ENCODE data around the gene CASR.
"Not testable (repeated sequence)": the region's sequence is repeated elsewhere in the genome, so short reads cannot be mapped to it uniquely, and the experiment has no call there.

The CASR gene

DNA sequence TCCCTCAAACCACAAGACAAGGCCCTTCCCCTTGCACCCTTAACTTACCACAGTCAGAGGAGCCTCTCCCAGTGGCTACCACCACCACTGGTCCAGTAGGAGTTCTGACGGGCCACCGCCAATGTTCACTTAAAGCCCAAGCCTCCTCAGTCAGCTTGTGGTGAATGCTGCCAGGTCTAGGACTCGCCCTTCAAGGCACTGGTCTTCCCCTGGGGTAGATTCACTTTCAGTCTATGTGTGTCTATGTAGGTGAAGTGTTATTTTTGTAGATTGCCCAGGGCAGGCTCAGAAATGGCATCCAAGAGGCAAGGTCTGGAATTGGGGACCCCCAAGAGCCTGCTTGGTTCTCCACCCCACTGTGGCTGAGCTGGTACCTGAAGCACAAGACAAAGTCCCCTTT, 15.4 kb upstream of the CASR start:
- Mint-ChIP-seq H3K4me3 (no peak overlapping the region), H3K27ac (no peak overlapping the region), H3K36me3 (ENCODE audit: low read depth) (no peaks in the 10 kb centered on the region), H3K9me3 (peaks cover 20% of the 10 kb centered on the region), H3K27me3 (ENCODE audit: low read depth) (peaks cover 6% of the 10 kb centered on the region), H3K4me1 (no peaks in the 10 kb centered on the region)
- TF ChIP-seq, protein P1, sequence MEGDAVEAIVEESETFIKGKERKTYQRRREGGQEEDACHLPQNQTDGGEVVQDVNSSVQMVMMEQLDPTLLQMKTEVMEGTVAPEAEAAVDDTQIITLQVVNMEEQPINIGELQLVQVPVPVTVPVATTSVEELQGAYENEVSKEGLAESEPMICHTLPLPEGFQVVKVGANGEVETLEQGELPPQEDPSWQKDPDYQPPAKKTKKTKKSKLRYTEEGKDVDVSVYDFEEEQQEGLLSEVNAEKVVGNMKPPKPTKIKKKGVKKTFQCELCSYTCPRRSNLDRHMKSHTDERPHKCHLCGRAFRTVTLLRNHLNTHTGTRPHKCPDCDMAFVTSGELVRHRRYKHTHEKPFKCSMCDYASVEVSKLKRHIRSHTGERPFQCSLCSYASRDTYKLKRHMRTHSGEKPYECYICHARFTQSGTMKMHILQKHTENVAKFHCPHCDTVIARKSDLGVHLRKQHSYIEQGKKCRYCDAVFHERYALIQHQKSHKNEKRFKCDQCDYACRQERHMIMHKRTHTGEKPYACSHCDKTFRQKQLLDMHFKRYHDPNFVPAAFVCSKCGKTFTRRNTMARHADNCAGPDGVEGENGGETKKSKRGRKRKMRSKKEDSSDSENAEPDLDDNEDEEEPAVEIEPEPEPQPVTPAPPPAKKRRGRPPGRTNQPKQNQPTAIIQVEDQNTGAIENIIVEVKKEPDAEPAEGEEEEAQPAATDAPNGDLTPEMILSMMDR (IDR thresholded peaks at IDR 0.05; ENCODE audit: unreplicated experiment in 3 of 3): no peak

DNA sequence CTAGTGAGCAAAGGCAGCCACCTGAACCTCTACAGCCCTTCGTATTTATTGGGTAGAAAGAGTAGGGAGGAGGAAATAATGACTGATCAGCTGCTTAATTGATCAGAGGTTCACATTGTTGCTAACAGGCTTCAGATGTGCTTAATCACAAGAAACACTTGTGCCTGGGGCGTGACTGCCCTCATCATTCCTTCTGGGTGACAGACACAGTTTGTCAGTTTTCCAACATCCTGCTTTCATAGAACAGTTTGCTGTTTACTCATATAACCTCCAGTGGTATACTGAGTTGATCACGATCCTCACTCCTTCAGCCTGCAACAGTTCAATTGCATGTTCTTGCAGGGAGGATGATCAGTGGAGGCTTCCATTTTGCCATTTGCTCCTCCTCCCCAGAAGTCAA, 13.6 kb upstream of the CASR start:
- no peak overlapping the region for H3K27ac Mint-ChIP-seq
- H3K9me3 Mint-ChIP-seq: peaks cover 26% of the 10 kb centered on the region
- TF ChIP-seq, protein P1 (IDR thresholded peaks at IDR 0.05; ENCODE audit: unreplicated experiment in 3 of 3): no peak
- peaks cover 6% of the 10 kb centered on the region for H3K27me3 Mint-ChIP-seq (ENCODE audit: low read depth)
- no peaks in the 10 kb centered on the region for H3K36me3 Mint-ChIP-seq (ENCODE audit: low read depth)
- no peaks in the 10 kb centered on the region for H3K4me1 Mint-ChIP-seq
- H3K4me3 Mint-ChIP-seq: no peak overlapping the region

DNA sequence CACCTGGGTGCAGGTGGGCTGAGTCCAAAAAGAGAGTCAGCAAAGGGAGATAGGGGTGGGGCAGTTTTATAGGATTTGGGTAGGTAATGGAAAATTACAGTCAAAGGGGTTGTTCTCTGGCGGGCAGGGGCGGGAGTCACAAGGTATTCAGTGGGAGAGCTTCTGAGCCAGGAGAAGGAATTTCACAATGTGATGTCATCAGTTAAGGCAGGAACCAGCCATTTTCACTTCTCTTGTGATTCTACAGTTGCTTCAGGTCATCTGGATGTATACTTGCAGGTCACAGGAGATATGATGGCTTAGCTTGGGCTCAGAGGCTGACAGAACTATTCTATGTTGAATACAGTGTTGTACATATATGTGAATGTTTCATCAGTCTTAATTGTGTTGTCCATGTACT, 12.1 kb upstream of the CASR start:
- H3K9me3 Mint-ChIP-seq: peaks cover 26% of the 10 kb centered on the region

DNA sequence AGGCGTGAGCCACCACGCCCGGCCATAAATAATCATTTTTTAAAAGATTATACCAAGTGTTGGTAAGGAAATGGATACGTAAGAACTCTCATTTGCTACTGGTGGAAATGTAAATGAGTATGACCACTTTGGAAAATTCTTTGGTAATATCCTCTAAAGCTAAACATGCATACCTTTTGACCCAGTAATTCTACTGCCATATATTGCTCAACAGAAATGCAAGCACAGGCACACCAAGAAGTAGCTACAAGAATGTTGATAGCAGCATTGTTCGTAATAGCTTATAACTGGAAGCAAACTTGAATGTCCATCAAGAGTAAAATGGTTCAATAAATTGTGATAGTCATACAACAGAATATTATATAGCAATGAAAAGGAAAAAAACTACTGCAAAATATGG, 4.8 kb upstream of the CASR start:
- H3K9me3 Mint-ChIP-seq: peaks cover 10% of the 10 kb centered on the region
- H3K4me1 Mint-ChIP-seq: peaks cover 3% of the 10 kb centered on the region
- no peaks in the 10 kb centered on the region for H3K36me3 Mint-ChIP-seq (ENCODE audit: low read depth)
- H3K27ac Mint-ChIP-seq: no peak overlapping the region
- no peak overlapping the region for H3K4me3 Mint-ChIP-seq
- peaks cover 42% of the 10 kb centered on the region for H3K27me3 Mint-ChIP-seq (ENCODE audit: low read depth)
- TF ChIP-seq, protein P1 (IDR thresholded peaks at IDR 0.05; ENCODE audit: unreplicated experiment in 3 of 3): no peak

More for the DNA sequence above, 12.1 kb upstream of the CASR start:
- not testable (repeated sequence) for H3K4me1 Mint-ChIP-seq; H3K27ac Mint-ChIP-seq; H3K36me3 Mint-ChIP-seq (ENCODE audit: low read depth); H3K4me3 Mint-ChIP-seq; H3K27me3 Mint-ChIP-seq (ENCODE audit: low read depth)

DNA sequence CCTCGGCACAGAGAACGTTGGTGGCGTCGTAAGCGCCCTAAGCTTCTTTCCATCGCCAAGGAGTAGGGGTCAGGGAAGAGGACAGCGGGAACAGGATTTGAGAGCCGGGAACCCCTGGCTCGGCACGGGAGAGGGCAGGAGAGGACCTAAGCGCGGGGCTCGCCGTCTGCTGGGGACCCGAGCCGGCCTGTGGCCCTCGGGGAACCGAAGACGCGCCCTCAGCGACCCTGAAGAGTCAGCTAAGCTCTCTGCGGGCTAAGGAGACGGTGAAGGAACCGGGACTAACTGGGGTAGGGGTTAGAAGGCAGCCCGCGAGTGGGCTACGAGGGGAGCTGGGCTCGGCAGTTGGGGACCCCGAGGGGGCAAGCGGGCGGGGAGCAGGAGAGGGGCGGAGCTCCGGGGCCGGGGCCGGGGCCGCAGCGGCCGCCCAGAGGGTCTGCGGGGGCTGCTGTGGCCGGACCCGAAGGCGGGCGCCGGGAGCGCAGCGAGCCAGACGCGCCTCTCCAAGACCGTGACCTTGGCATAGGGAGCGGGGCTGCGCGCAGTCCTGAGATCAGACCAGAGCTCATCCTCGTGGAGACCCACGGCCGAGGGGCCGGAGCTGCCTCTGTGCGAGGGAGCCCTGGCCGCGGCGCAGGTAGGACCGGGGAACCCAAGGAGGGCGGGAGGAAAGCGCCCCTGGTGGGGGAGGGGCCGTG, 574 bp downstream of the CASR start:
- peak overlapping the region in 1 of 3 experiments; percentile 85 for H3K27ac Mint-ChIP-seq
- peaks cover 11% of the 10 kb centered on the region for H3K4me1 Mint-ChIP-seq
- TF ChIP-seq, protein P1 (IDR thresholded peaks at IDR 0.05; ENCODE audit: unreplicated experiment in 3 of 3): no peak
- H3K27me3 Mint-ChIP-seq (ENCODE audit: low read depth): peaks cover 93% of the 10 kb centered on the region
- no peaks in the 10 kb centered on the region for H3K36me3 Mint-ChIP-seq (ENCODE audit: low read depth)
- H3K4me3 Mint-ChIP-seq: peak overlapping the region; percentile 82 to 83 (median 83)
- H3K9me3 Mint-ChIP-seq: no peaks in the 10 kb centered on the region

DNA sequence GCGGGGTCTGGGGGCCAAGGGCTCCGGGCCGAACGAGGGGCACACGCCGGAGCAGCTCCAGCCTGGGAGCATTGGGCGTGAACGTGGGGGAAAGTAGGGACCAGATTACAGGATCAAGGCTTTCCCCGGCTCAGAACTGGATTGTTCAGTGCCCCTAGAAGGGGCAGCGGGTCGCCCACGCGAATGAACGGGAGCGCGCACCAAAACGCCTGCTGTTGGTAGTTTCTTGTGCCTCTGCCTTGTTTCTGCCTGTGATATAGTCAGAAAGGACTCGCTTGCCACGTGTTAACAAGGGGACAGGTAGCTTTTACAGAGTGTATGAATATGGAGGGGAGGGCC, 1.1 kb downstream of the CASR start:
- H3K27ac Mint-ChIP-seq: no peak overlapping the region
- no peaks in the 10 kb centered on the region for H3K36me3 Mint-ChIP-seq (ENCODE audit: low read depth)

More for the DNA sequence above, 1.1 kb downstream of the CASR start:
- Mint-ChIP-seq H3K27me3 (ENCODE audit: low read depth) (peaks cover 94% of the 10 kb centered on the region), H3K4me1 (peaks cover 11% of the 10 kb centered on the region), H3K9me3 (no peaks in the 10 kb centered on the region), H3K4me3 (peak overlapping the region; percentile 46 to 83 (median 48))
- TF ChIP-seq, protein P1 (IDR thresholded peaks at IDR 0.05; ENCODE audit: unreplicated experiment in 3 of 3): no peak

Data from nephron (organoid).